G401.6 (cell line): ENCODE results near the gene SULT6B1.
"Not testable (repeated sequence)": the region's sequence is repeated elsewhere in the genome, so short reads cannot be mapped to it uniquely, and the experiment has no call there.

Experiments used
- FAIRE-seq: peaks from 2 replicates; lab custom pipeline; 2012; peaks lifted over from hg19 to GRCh38; lab: Jason Lieb, UNC

The SULT6B1 gene

GRCh38 chr2:37195862-37196319 lies 7.4 kb upstream of the SULT6B1 start:
- not testable (repeated sequence) for FAIRE-seq

DNA sequence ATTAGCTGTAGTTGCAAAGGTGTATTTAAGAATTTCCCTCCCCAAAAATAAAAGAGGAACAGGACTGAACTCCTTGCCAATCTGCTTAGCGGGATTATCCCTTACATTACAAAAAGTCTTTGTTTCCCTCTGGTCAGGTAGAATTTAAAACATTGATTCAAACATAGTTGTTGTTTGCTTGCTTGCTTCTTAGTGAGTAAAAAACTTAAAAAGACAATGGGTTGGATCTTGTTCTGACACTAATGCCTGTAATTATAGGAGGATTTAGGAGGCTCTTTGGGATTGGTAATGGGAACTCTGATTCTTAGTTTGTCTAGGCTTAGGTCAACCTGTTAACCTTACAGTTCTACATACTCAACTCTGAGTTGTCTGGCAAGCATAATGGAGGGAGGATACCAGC lies 4.1 kb upstream of the SULT6B1 start:
- FAIRE-seq: no peak

GRCh38 chr2:37191747-37192146 lies 3.3 kb upstream of the SULT6B1 start:
- no peak for FAIRE-seq

- FAIRE-seq: no peak
Observed at GRCh38 chr2:37191253-37191652, 2.8 kb upstream of the SULT6B1 start.

GRCh38 chr2:37190290-37190689 lies 1.8 kb upstream of the SULT6B1 start:
- FAIRE-seq: no peak

DNA sequence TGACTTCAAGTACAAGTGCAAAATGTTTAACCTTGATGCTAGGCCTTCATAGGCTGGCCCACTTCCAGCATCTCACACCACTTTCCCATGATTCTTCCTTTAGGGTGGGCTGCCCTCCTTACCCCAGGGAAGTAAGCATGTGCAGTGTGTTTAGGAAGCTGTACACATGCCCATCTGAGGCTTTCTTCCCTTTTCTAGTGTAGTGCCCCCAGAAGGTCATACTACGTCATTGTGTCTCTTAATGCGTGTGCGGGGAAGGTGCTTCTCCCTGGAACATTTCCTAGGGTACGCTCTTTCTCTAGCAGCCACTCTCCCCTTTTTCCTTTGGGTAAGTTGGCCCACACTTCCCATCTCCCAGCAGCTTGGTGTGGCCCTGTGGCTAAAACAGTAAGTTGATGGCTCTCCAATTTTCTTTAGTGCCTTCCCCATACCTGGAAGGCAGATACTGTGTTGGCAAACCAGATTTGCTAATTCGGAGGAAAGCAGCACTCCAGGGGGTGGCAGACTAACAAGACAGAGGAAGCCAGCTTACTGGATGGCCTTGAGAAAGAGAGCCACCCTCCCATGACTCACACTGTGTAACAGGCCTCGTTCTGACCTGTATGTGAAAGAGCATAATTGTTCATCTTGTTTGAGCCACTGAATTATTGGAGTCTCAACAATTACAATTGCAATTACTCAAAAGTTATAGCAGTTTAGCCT lies 1.1 kb upstream of the SULT6B1 start:
- no peak for FAIRE-seq

DNA sequence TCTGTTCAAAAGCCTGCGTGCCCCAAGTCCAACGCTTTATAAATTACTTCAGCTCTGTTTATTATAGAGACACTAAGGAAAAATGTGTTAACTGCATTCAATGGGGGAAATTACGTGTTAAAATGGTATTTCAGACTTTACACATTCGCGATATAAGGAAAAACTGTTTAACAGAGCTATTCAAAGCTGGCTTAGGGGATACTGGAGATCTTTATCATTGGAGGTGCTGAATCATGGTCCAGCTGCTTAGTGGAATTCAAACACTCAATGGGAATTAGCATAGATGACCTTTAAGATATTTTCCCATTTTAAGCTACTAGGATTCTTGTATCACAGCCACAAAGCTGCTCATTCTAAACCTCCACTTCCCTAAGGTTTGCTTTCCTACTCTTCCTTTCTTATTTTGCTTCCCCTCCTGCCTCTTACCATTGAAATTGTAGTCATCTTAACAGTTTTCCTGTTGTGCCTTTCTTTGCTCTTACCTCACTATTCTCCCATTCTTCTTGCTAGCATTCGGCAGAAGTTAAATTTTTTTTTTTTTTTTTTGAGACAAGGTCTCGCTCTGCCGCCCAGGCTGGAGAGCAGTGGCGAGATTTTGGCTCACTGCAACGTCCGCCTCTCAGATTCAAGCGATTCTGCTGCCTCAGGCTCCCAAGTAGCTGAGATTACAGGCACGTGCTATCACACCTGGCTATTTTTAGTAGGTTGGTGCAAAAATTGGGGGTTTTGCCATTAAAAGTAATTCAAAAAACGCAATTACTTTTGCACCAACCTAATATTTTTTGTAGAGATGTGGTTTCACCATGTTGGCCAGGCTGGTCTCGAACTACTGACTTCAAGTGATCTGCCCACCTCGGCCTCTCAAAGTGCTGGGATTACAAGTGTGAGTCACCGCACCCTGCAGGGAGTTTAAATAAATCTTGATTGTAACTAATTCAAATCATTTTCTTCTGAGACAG lies 6.5 kb downstream of the SULT6B1 start:
- FAIRE-seq: no peak

GRCh38 chr2:37180640-37181039 lies 7.8 kb downstream of the SULT6B1 start:
- FAIRE-seq: no peak

GRCh38 chr2:37180006-37180639 lies 8.3 kb downstream of the SULT6B1 start:
- no peak for FAIRE-seq

DNA sequence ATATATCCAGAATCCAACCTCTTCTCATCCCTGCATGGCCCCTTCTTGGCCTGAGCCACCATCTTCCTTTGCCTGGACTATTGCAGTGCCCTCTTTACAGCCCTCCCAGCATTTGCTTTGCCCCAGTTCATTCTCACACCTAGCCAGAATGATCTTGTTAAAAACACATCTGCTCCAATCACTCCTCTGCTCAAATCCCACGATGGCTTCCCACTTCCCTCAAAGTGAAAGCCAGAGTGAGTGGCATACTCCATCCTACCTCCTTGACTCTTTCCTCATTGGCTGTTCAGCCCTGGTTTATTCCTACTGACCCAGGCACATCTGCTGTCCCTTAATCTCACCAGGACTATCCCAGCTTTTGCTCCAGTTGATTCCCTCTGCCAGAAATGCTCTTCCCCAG lies 14.7 kb downstream of the SULT6B1 start:
- FAIRE-seq: no peak

- no peak for FAIRE-seq
Observed at GRCh38 chr2:37171624-37171950, 16.9 kb downstream of the SULT6B1 start.

GRCh38 chr2:37168217-37168981 lies 20.1 kb downstream of the SULT6B1 start:
- FAIRE-seq: peak; percentile 95

GRCh38 chr2:37167636-37168180 lies 20.8 kb downstream of the SULT6B1 start:
- peak; percentile 76 for FAIRE-seq

DNA sequence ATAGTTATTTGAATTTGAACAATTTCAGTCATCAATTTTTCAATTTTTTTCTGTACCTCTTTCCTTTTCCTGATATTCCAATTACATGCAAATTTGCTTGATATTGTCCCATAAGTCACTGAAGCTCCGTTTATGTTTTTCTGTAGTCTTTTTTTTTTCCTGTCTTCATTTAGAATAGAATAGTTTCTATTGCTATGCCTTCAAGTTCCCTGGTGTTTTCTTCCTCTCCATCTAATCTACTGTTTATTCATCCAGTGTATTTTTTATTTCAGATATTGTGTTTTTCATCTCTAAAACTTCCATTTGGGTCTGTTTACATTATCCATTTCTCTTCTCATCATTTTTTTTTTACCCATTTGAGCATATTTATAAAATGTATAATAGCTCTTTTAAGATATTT lies 23.7 kb downstream of the SULT6B1 start:
- FAIRE-seq: peak; percentile 59

DNA sequence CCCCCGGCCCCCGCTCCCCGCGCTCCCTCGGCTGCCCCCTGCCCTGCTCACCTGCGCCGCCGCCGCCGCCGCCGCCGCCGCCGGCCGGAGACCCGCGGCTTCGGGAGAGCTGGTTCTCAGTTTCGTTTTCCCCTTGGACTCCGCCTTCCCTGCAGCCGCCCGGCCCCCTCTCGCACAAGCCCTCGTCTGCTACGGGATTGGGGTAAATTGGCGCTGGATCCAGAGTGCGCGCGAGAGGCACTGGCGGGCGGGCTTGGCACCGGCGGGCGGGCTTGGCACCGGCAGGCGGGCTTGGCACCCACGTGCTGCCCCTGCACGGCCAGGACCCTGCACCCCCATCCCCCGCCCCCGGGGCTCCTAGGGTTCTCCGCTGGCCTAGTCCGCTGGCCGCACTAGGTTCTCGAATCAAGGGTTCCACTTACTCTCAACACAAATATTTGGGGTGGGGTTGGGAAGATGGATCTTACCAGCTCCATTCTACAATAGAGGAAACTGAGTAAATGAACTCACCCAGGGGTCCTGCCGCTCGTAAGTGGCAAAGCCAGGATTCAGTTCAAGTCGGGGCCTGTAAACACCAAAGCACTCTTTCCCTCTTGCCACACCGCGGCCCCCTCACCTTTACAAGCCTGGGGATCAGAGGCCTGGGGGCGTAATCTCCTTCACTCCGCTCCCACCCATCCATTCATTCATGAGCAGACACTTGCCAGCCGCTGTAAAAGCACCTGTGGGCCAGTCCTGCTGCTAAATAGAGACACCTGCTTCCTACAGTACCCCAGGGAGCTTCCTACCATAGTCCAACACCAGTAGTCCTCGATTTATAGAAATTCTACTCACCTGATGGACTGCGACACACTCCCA lies 31.4 kb downstream of the SULT6B1 start, which contains the start of gene EIF2AK2:
Gene EIF2AK2 (minus strand): TSS at position 124 of the 858 bp plus-strand sequence. CDS start 9,174 bp downstream, outside the sequence.
- no peak for FAIRE-seq

DNA sequence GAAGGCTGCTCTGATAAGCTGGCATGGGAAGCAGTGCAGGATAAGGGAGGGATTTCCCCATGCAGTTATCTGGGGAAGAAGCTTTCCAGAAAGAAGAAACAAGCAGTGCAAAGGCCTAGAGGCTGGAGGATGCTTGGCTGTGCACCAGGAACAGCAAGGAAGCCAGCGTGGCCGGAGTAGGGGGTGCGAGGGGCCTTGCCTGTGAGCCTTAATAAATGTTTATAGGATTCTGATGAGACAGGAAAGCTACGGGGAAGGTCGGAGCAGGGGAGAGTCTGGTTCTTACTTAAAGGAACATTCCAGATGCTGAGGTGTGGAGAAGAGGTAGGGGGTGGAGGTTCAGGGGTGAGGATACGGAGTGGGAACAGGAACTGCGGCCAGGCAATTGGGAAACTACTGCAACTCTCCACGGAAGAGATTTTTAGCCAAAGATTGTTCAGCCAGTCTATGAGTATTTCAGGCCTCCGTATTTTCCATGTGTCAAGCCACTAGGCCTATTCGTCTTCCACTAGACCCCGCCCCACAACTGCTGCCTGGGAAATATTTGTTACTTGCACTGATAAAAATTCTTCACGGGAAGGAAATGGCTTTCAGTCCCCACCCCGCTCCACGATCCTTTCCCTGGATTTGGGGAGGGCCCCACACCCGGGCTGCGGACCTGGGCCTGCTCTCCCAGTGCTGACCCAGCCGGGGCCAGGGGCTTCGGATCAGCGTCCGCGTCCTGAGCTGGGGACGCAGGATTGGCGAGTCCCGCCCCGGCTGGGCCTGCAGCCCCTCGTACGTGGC lies 32.2 kb downstream of the SULT6B1 start:
- FAIRE-seq: no peak

DNA sequence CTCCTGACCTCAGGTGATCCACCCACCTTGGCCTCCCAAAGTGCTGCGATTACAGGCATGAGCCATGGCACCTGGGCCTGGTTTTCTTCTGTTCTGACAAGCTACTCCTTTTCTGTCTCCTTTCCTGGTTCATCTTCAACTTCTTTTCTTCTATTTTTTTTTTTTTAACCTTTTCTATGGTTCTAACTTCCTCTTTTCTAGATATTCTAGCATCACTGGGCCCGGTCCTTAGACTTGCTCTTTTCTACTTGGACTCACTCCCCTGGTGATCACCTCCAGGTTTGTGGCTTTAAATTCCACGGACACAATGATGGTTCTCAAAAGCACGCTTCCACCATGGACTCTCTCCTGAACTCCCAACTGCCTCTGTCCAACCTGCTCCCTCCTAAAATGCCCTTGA lies 33.7 kb downstream of the SULT6B1 start:
- no peak for FAIRE-seq

- FAIRE-seq: no peak
Observed at GRCh38 chr2:37153224-37153623, 35.2 kb downstream of the SULT6B1 start.

DNA sequence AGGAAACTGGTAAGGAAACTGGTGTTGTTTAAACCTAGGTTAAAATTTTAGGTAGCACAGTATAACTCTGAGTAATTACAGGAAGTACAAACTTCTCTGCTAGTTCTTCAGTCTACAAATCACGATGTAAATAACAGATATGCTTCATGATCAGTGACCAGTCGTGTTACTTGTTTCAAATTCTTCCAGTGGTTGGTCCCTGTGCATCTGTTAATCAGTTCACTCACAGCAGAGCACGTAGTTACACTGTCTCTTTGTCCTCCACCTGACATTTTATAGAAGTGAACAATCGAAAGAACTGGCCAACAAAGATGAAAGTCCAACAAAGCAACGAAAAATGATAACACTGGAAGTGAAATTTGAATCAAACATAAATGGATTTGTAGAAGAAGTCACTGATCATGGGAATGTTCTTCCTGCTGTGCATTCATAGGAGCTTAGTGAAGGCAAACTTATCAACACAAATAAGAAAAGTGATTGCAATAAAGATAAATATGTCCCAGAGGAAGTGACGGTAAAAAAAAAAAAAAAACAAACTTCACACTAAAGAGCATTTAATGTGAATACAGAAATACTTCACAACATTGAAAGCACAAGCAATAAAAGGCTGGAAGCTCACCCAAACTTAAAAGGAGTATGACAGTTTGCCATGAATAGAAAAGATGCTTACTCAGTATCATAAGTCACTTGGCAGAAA lies 38.7 kb downstream of the SULT6B1 start:
- FAIRE-seq: no peak
